PC-3 (cell line): ENCODE measurements around the gene CDH13.

ENCODE experiments used
- CTCF ChIP-seq: fragments of 300-600 bp; sonication (generic); conservative IDR thresholded peaks from 2 replicates; pipeline ENCODE4 v1.5.1; 2017; ENCODE audit warnings: antibody characterized with exemption, low read depth, mild to moderate bottlenecking, low read length
- EZH2 ChIP-seq: fragments of 300-600 bp; sonication (generic); IDR thresholded peaks from one replicate; pipeline ENCODE4 v1.6.1; 2017; ENCODE audit warnings: antibody characterized with exemption, mild to moderate bottlenecking, low read length; ENCODE audit not compliant: unreplicated experiment
- EZH2phosphoT487 ChIP-seq: fragments of 300-600 bp; sonication (generic); IDR thresholded peaks from 2 replicates; pipeline ENCODE4 v1.6.1; 2018; ENCODE audit warnings: mild to moderate bottlenecking, antibody characterized with exemption, low read length, borderline replicate concordance

GRCh38 chr16:82715833-82716232, 89.1 kb downstream of the CDH13 start:
- TF ChIP-seq EZH2 (no peak), CTCF (no peak), EZH2phosphoT487 (no peak)
